Measurements from ENCODE around the gene PLGLB2. TPM values are rescaled to one million over a fixed set of nuclear protein-coding genes. Genes with fewer than 3 reads are reported as not detected.
"Not testable (repeated sequence)": the region's sequence is repeated elsewhere in the genome, so short reads cannot be mapped to it uniquely, and the experiment has no call there.

The PLGLB2 gene
- total RNA-seq, 1 experiment from 2014 or later, result 0.68 TPM

- not testable (repeated sequence) for H3K27ac ChIP-seq (ENCODE audit: insufficient read length, low read depth, low read length); H3K27ac Mint-ChIP-seq; DNase-seq; H3T11ph ChIP-seq (ENCODE audit: low read length); H3K56ac ChIP-seq (ENCODE audit: insufficient read length, low read depth, low read length); H3K36me3 Mint-ChIP-seq (ENCODE audit: insufficient read depth in 1 of 3, low read depth in 3 of 3); H3K9me3 ChIP-seq (ENCODE audit: control insufficient read depth, low read depth, low read length); H4K5ac ChIP-seq (ENCODE audit: insufficient read length, low read depth, low read length); H2BK15ac ChIP-seq (ENCODE audit: low read depth, low read length); H2BK120ac ChIP-seq (ENCODE audit: low read depth, low read length, poor library complexity, severe bottlenecking); H3K23me2 ChIP-seq (ENCODE audit: insufficient read length, low read depth, low read length, poor library complexity, severe bottlenecking); H3K4me1 ChIP-seq (ENCODE audit: insufficient read depth, low read length); H4K20me1 ChIP-seq (ENCODE audit: control insufficient read depth, insufficient read depth, insufficient read length); H4K91ac ChIP-seq (ENCODE audit: insufficient read length, low read depth, low read length); H2BK12ac ChIP-seq (ENCODE audit: insufficient read length, low read depth, low read length); H3K79me2 ChIP-seq (ENCODE audit: insufficient read depth, low read length); H3K9me3 Mint-ChIP-seq; H2BK20ac ChIP-seq (ENCODE audit: low read depth, low read length, poor library complexity, severe bottlenecking); H3K4me2 ChIP-seq (ENCODE audit: insufficient read depth, insufficient read length, low read length); H2AFZ ChIP-seq (ENCODE audit: low read length); H3K18ac ChIP-seq (ENCODE audit: insufficient read length, low read depth, low read length); H3K4me3 Mint-ChIP-seq; H3K9ac ChIP-seq (ENCODE audit: extremely low read depth, insufficient read length, low read length); H2BK5ac ChIP-seq (ENCODE audit: insufficient read length, low read length); H3K4me1 Mint-ChIP-seq; H3K4ac ChIP-seq (ENCODE audit: low read depth, low read length); H3K27me3 ChIP-seq (ENCODE audit: insufficient read depth, low read length); H3K23ac ChIP-seq (ENCODE audit: insufficient read length, low read depth, low read length); H2AK5ac ChIP-seq (ENCODE audit: insufficient read length, low read length); H4K8ac ChIP-seq (replicated peaks; ENCODE audit: insufficient read length, low read depth, low read length); H3K14ac ChIP-seq (ENCODE audit: insufficient read depth, low read length); H3K27me3 Mint-ChIP-seq (ENCODE audit: low read depth); H3K79me1 ChIP-seq (ENCODE audit: insufficient read depth, low read depth, low read length, poor library complexity, severe bottlenecking)
Measured at GRCh38 chr2:87740928-87741327, 7.0 kb upstream of the PLGLB2 start.

GRCh38 chr2:87742393-87743108 lies 5.3 kb upstream of the PLGLB2 start:
- H3K79me1 ChIP-seq (ENCODE audit: insufficient read depth, low read depth, low read length, poor library complexity, severe bottlenecking); H3K56ac ChIP-seq (ENCODE audit: insufficient read length, low read depth, low read length); H4K91ac ChIP-seq (ENCODE audit: insufficient read length, low read depth, low read length); H3K27me3 Mint-ChIP-seq (ENCODE audit: low read depth); H3K9me3 Mint-ChIP-seq; H3K9me3 ChIP-seq (ENCODE audit: control insufficient read depth, low read depth, low read length); H2BK15ac ChIP-seq (ENCODE audit: low read depth, low read length); H3K4me2 ChIP-seq (ENCODE audit: insufficient read depth, insufficient read length, low read length); H3K23me2 ChIP-seq (ENCODE audit: insufficient read length, low read depth, low read length, poor library complexity, severe bottlenecking); H4K8ac ChIP-seq (replicated peaks; ENCODE audit: insufficient read length, low read depth, low read length); H3K4me1 Mint-ChIP-seq; H3T11ph ChIP-seq (ENCODE audit: low read length); H3K27ac Mint-ChIP-seq; H3K4ac ChIP-seq (ENCODE audit: low read depth, low read length); H3K18ac ChIP-seq (ENCODE audit: insufficient read length, low read depth, low read length); H3K36me3 Mint-ChIP-seq (ENCODE audit: insufficient read depth in 1 of 3, low read depth in 3 of 3); H3K27ac ChIP-seq (ENCODE audit: insufficient read length, low read depth, low read length); H3K9ac ChIP-seq (ENCODE audit: extremely low read depth, insufficient read length, low read length); H4K5ac ChIP-seq (ENCODE audit: insufficient read length, low read depth, low read length); H3K23ac ChIP-seq (ENCODE audit: insufficient read length, low read depth, low read length); H3K4me1 ChIP-seq (ENCODE audit: insufficient read depth, low read length); H2BK12ac ChIP-seq (ENCODE audit: insufficient read length, low read depth, low read length); H3K14ac ChIP-seq (ENCODE audit: insufficient read depth, low read length); H3K4me3 Mint-ChIP-seq; H2BK5ac ChIP-seq (ENCODE audit: insufficient read length, low read length); H3K27me3 ChIP-seq (ENCODE audit: insufficient read depth, low read length); H2BK120ac ChIP-seq (ENCODE audit: low read depth, low read length, poor library complexity, severe bottlenecking); H2AFZ ChIP-seq (ENCODE audit: low read length); H3K79me2 ChIP-seq (ENCODE audit: insufficient read depth, low read length); H4K20me1 ChIP-seq (ENCODE audit: control insufficient read depth, insufficient read depth, insufficient read length); H2BK20ac ChIP-seq (ENCODE audit: low read depth, low read length, poor library complexity, severe bottlenecking); DNase-seq; H2AK5ac ChIP-seq (ENCODE audit: insufficient read length, low read length): not testable (repeated sequence)
- no CpG with 5 or more reads among the region's 3 CpGs for WGBS (ENCODE audit: extremely low coverage, insufficient read length, low lambda C conversion rate)
